Ammon's horn (tissue), 1 donor: ENCODE data around the gene PRSS33.
A peak's percentile ranks its signal among the peaks of the same experiment; 100 is the strongest.

Source experiments
- DNase-seq: peaks from one replicate; pipeline ENCODE4 v3.0.0-alpha.2; 2016; ENCODE audit warnings: low spot score

PRSS33 gene

GRCh38 chr16:2799205-2799858, 12.0 kb upstream of the PRSS33 start:
- no peak for DNase-seq

- DNase-seq: no peak
Measured at GRCh38 chr16:2798723-2799204, 11.4 kb upstream of the PRSS33 start.

- DNase-seq: no peak
Measured at GRCh38 chr16:2795395-2796143, 8.2 kb upstream of the PRSS33 start.

- no peak for DNase-seq
Measured at GRCh38 chr16:2792940-2793339, 5.6 kb upstream of the PRSS33 start.

- DNase-seq: no peak
Measured at GRCh38 chr16:2791174-2791573, 3.8 kb upstream of the PRSS33 start.

- DNase-seq: no peak
Measured at GRCh38 chr16:2790631-2791030, 3.3 kb upstream of the PRSS33 start.

GRCh38 chr16:2787961-2788360, 601 bp upstream of the PRSS33 start:
- DNase-seq: no peak

GRCh38 chr16:2786826-2787151, 571 bp downstream of the PRSS33 start:
- no peak for DNase-seq

GRCh38 chr16:2786061-2786825, 1.1 kb downstream of the PRSS33 start:
- DNase-seq: no peak

- DNase-seq: no peak
Measured at GRCh38 chr16:2785101-2785991, 2.0 kb downstream of the PRSS33 start.

- no peak for DNase-seq
Measured at GRCh38 chr16:2784358-2785100, 2.8 kb downstream of the PRSS33 start.

- no peak for DNase-seq
Measured at GRCh38 chr16:2783581-2784357, 3.6 kb downstream of the PRSS33 start.

- no peak for DNase-seq
Measured at GRCh38 chr16:2782583-2783351, 4.6 kb downstream of the PRSS33 start.

GRCh38 chr16:2779978-2780898, 7.1 kb downstream of the PRSS33 start:
- DNase-seq: no peak

GRCh38 chr16:2779151-2779920, 8.0 kb downstream of the PRSS33 start:
- no peak for DNase-seq

GRCh38 chr16:2778630-2778958, 8.8 kb downstream of the PRSS33 start:
- no peak for DNase-seq

- peak; percentile 28 for DNase-seq
Measured at GRCh38 chr16:2777903-2778629, 9.3 kb downstream of the PRSS33 start.
